HepG2 (cell line): ENCODE results near the gene INAFM1. TPM values are rescaled to one million over a fixed set of nuclear protein-coding genes. Genes with fewer than 3 reads are reported as not detected.

ENCODE experiments used
- AHR ChIP-seq: IDR thresholded peaks from 2 replicates; pipeline ENCODE4 v1.6.1; 2018; ENCODE audit warnings: missing genetic modification reagents, missing compliant biosample characterization
- E2F1 ChIP-seq: sonication (generic); formaldehyde crosslinking; IDR thresholded peaks from 2 replicates; pipeline ENCODE4 v1.5.0; 2020; ENCODE audit warnings: missing genetic modification reagents
- GMEB2 ChIP-seq: IDR thresholded peaks from 2 replicates; pipeline ENCODE4 v1.6.1; 2016; ENCODE audit warnings: missing biosample characterization, missing genetic modification reagents, low read depth
- HCFC1 ChIP-seq: fragments of 150-350 bp; IDR thresholded peaks from 2 replicates; pipeline ENCODE4 v1.6.1; 2014; ENCODE audit warnings: low read depth, low read length
- HNRNPLL ChIP-seq: fragments of 200-400 bp; formaldehyde crosslinking; IDR thresholded peaks from 2 replicates; pipeline ENCODE4 v1.6.1; 2017; ENCODE audit warnings: mild to moderate bottlenecking, low read depth, low read length; ENCODE audit not compliant: poor library complexity, severe bottlenecking
- HOXD1 ChIP-seq: sonication (generic); formaldehyde crosslinking; IDR thresholded peaks from 2 replicates; pipeline ENCODE4 v1.5.0; 2020; ENCODE audit warnings: missing genetic modification reagents
- KDM3A ChIP-seq: IDR thresholded peaks from 2 replicates; pipeline ENCODE4 v1.6.1; 2018; ENCODE audit warnings: low read depth, missing compliant biosample characterization
- KLF12 ChIP-seq: sonication (generic); formaldehyde crosslinking; IDR thresholded peaks from 2 replicates; pipeline ENCODE4 v1.4.0; 2020; ENCODE audit warnings: missing genetic modification reagents, borderline replicate concordance
- KLF16 ChIP-seq, 2 experiments: sonication (generic) in 1 of 2; formaldehyde crosslinking in 1 of 2; IDR thresholded peaks; 2 replicates each; pipeline versions ENCODE4 v1.6.1 to v1.8.0; 2016 to 2023; ENCODE audit warnings: missing genetic modification reagents in 2 of 2, missing compliant biosample characterization in 1 of 2
- NCOA1 ChIP-seq: sonication (generic); formaldehyde crosslinking; IDR thresholded peaks from 2 replicates; pipeline ENCODE4 v1.9.0; 2021; ENCODE audit warnings: missing genetic modification reagents
- NFKB2 ChIP-seq: sonication (generic); formaldehyde crosslinking; IDR thresholded peaks from 2 replicates; pipeline ENCODE4 v1.4.0; 2020; ENCODE audit warnings: missing genetic modification reagents, borderline replicate concordance
- PLSCR1 ChIP-seq: sonication (generic); formaldehyde crosslinking; IDR thresholded peaks from 2 replicates; pipeline ENCODE4 v1.5.0; 2020; ENCODE audit warnings: missing genetic modification reagents, mild to moderate bottlenecking, borderline replicate concordance
- REPIN1 ChIP-seq: sonication (generic); formaldehyde crosslinking; IDR thresholded peaks from 2 replicates; pipeline ENCODE4 v1.8.0; 2022; ENCODE audit warnings: missing genetic modification reagents, low read depth, mild to moderate bottlenecking, borderline replicate concordance
- THYN1 ChIP-seq: sonication (generic); formaldehyde crosslinking; IDR thresholded peaks from 2 replicates; pipeline ENCODE4 v1.8.1; 2023; ENCODE audit warnings: low read depth, mild to moderate bottlenecking, moderate library complexity, missing genetic modification reagents, borderline replicate concordance
- TSC22D2 ChIP-seq: sonication (generic); formaldehyde crosslinking; IDR thresholded peaks from 2 replicates; pipeline ENCODE4 v1.5.1; 2020; ENCODE audit warnings: missing genetic modification reagents, mild to moderate bottlenecking, borderline replicate concordance
- USF2 ChIP-seq, 2 experiments: sonication (generic) in 1 of 2; formaldehyde crosslinking in 1 of 2; IDR thresholded peaks; 2 replicates each; pipeline versions ENCODE4 v1.5.1 to v1.6.1; 2011 to 2020; ENCODE audit warnings: borderline replicate concordance in 1 of 2, low read depth in 1 of 2, low read length in 1 of 2, mild to moderate bottlenecking in 1 of 2, missing genetic modification reagents in 1 of 2, moderate library complexity in 1 of 2
- ZC3H4 ChIP-seq: sonication (generic); formaldehyde crosslinking; IDR thresholded peaks from 2 replicates; pipeline ENCODE4 v1.4.0; 2020; ENCODE audit warnings: missing genetic modification reagents, borderline replicate concordance
- ZNF225 ChIP-seq: sonication (generic); formaldehyde crosslinking; IDR thresholded peaks from 2 replicates; pipeline ENCODE4 v1.4.0; 2020; ENCODE audit warnings: mild to moderate bottlenecking, missing genetic modification reagents
- ZNF235 ChIP-seq: sonication (generic); formaldehyde crosslinking; IDR thresholded peaks from 2 replicates; pipeline ENCODE4 v1.8.1; 2023; ENCODE audit warnings: mild to moderate bottlenecking, missing genetic modification reagents, borderline replicate concordance
- ZNF749 ChIP-seq: sonication (generic); formaldehyde crosslinking; IDR thresholded peaks from 2 replicates; pipeline ENCODE4 v1.8.0; 2022; ENCODE audit warnings: mild to moderate bottlenecking, missing genetic modification reagents, moderate library complexity, borderline replicate concordance
- polyA plus RNA-seq, 8 experiments: library from polyadenylated mRNA; depleted of rRNA in 3 of 8; stranded (reverse) in 7 of 8; unstranded in 1 of 8; fragments of >200 nt; fragmentation: Illumina TruSeq in 4 of 8; extraction: Trizol in 4 of 8; gene quantifications; 2 replicates each; pipeline versions ENCODE4 v1.2.1 to v1.2.3, GENCODE V29; 2011 to 2016; ENCODE audit warnings: low read depth in 4 of 8, missing spikeins in 1 of 8, mixed read lengths in 1 of 8; ENCODE audit not compliant: insufficient read depth in 1 of 8
- total RNA-seq, 5 experiments: library from RNA; depleted of rRNA; stranded (reverse); fragments of >200 nt; fragmentation: Illumina TruSeq; extraction: Trizol; gene quantifications; 2 replicates each; pipeline ENCODE4 v1.2.3, GENCODE V29; 2016; ENCODE audit warnings: low read depth in 1 of 5

The INAFM1 gene
- total and polyA plus RNA-seq, 2 of the 13 experiments (the other 11 are each of a cell fraction or from before 2014, with no cell fraction given): 0.88 to 1.9 TPM

- TF ChIP-seq NFKB2 (peak; percentile 92; the same call in 1 of the 2 replicates), USF2 (IDR thresholded peaks at IDR 0.05; ENCODE audit: low read depth, low read length) (no peak), USF2 (CRISPR knock-in tag; IDR thresholded peaks at IDR 0.05; ENCODE audit: borderline replicate concordance) (peak; percentile 55; the same call in 1 of the 2 replicates), KDM3A (peak; percentile 94; the same call in 1 of the 2 replicates), E2F1 (CRISPR knock-in tag) (peak; percentile 73; the same call in 1 of the 2 replicates), KLF16 (CRISPR knock-in tag; IDR thresholded peaks at IDR 0.05) (peak in 1 of 2 experiments; percentile 90; a peak in 2 of 4 replicates), PLSCR1 (CRISPR knock-in tag) (no peak), HCFC1 (no peak), AHR (no peak), TSC22D2 (peak; percentile 21; the same call in 1 of the 2 replicates), REPIN1 (CRISPR knock-in tag) (no peak; the same call in 1 of the 2 replicates), ZNF235 (CRISPR knock-in tag) (peak; percentile 92; the same call in 1 of the 2 replicates), ZNF749 (CRISPR knock-in tag) (peak; percentile 96; the same call in 1 of the 2 replicates), GMEB2 (CRISPR knock-in tag) (no peak), NCOA1 (CRISPR knock-in tag) (no peak), THYN1 (no peak), HNRNPLL (peak; percentile 80), HOXD1 (CRISPR knock-in tag) (peak; percentile 30; the same call in 1 of the 2 replicates), KLF12 (CRISPR knock-in tag) (0 out of 2 replicates have a peak, but pooled peaks have one; percentile 48), ZC3H4 (no peak), ZNF225 (peak; percentile 80)
Observed at GRCh38 chr19:47243776-47244547, 30.7 kb upstream of the INAFM1 start (continued).
